Lung (tissue), 12 donors: Measurements from ENCODE around the gene FAM234A. TPM values are rescaled to one million over a fixed set of nuclear protein-coding genes. Genes with fewer than 3 reads are reported as not detected.

ENCODE experiments used
- ATAC-seq: fragments of 200-7000 bp; cut with Tn5 transposase; one replicate; pipeline ENCODE4 v1.9.1; 2020; ENCODE audit warnings: moderate number of reproducible peaks; ENCODE audit not compliant: insufficient read depth, low FRiP score
- DNase-seq, 3 donors: peaks; one replicate each; pipeline ENCODE4 v3.0.0-alpha.2; 2013 to 2017
- H3K27ac ChIP-seq, 2 donors: one replicate each; pipeline ENCODE4 v1.5.1; 2013; ENCODE audit warnings: mild to moderate bottlenecking in 2 of 2, moderate library complexity in 2 of 2, control low read depth in 1 of 2, inconsistent platforms in 1 of 2, low read depth in 1 of 2, low read length in 1 of 2
- H3K27me3 ChIP-seq, 3 donors: one replicate each; pipeline ENCODE4 v1.5.1; 2013; ENCODE audit warnings: low read length in 2 of 3; ENCODE audit not compliant: control insufficient read depth in 3 of 3, insufficient read depth in 3 of 3
- H3K36me3 ChIP-seq, 4 donors: one replicate each; pipeline ENCODE4 v1.5.1; 2013; ENCODE audit warnings: low read length in 4 of 4, mild to moderate bottlenecking in 1 of 4, moderate library complexity in 1 of 4; ENCODE audit not compliant: control insufficient read depth in 4 of 4, insufficient read depth in 4 of 4
- H3K4me1 ChIP-seq, 5 donors: one replicate each; pipeline ENCODE4 v1.5.1; 2013; ENCODE audit warnings: low read length in 5 of 5, mild to moderate bottlenecking in 2 of 5, moderate library complexity in 1 of 5; ENCODE audit not compliant: control insufficient read depth in 5 of 5, insufficient read depth in 5 of 5
- H3K4me3 ChIP-seq: one replicate; pipeline ENCODE4 v1.5.1; 2013; ENCODE audit warnings: mild to moderate bottlenecking, control low read depth, moderate library complexity
- H3K9ac ChIP-seq, 2 donors: one replicate each; pipeline ENCODE4 v1.5.1; 2013; ENCODE audit warnings: low read length in 2 of 2, control low read depth in 1 of 2; ENCODE audit not compliant: insufficient read depth in 1 of 2
- H3K9me3 ChIP-seq, 4 donors: one replicate each; pipeline ENCODE4 v1.5.1; 2013; ENCODE audit warnings: low read length in 3 of 4, mild to moderate bottlenecking in 1 of 4, moderate library complexity in 1 of 4; ENCODE audit not compliant: control insufficient read depth in 4 of 4, insufficient read depth in 3 of 4
- WGBS, 2 donors: extraction: QIAGEN DNeasy Blood & Tissue Kit; methylation state at CpG; one replicate each; pipeline ENCODE4 v1.1.7; 2013; 5-methylcytosine and 5-hydroxymethylcytosine counted together
- polyA plus RNA-seq, 2 donors: library from polyadenylated mRNA; stranded (reverse); fragments of 200-250 nt; gene quantifications; one replicate each; pipeline ENCODE4 v1.2.1, GENCODE V29; 2013
- total RNA-seq, 2 donors: library from RNA; depleted of rRNA in 1 of 2; stranded (reverse); fragments of >200 nt in 1 of 2; gene quantifications; one replicate each; pipeline ENCODE4 v1.2.1, GENCODE V29; 2014 to 2021
- TF ChIP-seq, protein P1 (sequence below): IDR thresholded peaks from 2 replicates; pipeline ENCODE4 v1.5.1; 2012; ENCODE audit warnings: mild to moderate bottlenecking; ENCODE audit errors: control extremely low read depth, extremely low read depth
- donor health status: control.
- donor health status: control.
- donor health status: Bipolar disorder and iron deficiency.
- donor health status: healthy.
- donor health status: DM: yes; HTN: yes; CAD: no.

Gene FAM234A
- total and polyA plus RNA-seq, 4 donors: 41.5 to 78.5 (median 59.7) TPM

DNA sequence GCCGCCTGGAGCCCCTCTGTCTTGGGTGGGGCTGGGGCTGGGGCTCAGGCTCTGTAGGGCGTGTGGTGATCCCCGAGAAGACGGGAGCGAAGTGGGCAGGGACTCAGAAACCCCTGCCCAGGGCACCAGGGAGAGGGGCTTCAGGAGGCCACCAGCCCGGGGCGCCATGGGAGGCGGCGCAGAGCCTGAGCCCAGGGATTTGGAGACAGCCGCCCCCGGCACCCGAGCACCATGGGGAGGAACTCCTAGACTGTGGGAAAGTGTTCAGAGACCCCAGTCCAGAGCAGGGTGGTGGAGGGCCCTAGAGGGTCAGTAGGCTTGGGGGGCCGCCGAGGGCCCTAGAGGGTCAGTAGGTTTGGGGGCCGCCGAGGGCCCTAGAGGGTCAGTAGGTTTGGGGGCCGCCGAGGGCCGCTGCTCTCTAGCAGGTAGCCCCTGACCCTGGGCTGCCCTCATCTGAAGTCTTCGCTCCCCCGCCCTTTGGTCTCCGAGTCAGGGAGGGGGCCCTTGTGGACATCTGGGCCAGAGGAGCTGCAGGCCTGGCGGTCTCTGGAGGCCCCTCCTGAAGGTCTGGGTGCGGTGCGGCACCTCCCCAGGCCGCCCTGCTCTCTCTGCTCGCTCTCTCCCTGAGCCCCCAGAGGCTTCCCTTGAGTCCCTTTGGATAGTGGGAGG is 46.5 kb downstream of the FAM234A start:
- peaks cover 4 to 16% (median 9%) of the 10 kb centered on the region in 3 donors for H3K27me3 ChIP-seq
- H3K9me3 ChIP-seq: no peaks in the 10 kb centered on the region
- ATAC-seq (no peak), DNase-seq (no peak)
- no peak overlapping the region for H3K4me3 ChIP-seq
- no peaks in the 10 kb centered on the region for H3K36me3 ChIP-seq
- no peak overlapping the region for H3K27ac ChIP-seq
- H3K4me1 ChIP-seq: peaks cover 0 to 15% (median 0%) of the 10 kb centered on the region in 5 donors
- no peak overlapping the region for H3K9ac ChIP-seq
- TF ChIP-seq, protein P1, sequence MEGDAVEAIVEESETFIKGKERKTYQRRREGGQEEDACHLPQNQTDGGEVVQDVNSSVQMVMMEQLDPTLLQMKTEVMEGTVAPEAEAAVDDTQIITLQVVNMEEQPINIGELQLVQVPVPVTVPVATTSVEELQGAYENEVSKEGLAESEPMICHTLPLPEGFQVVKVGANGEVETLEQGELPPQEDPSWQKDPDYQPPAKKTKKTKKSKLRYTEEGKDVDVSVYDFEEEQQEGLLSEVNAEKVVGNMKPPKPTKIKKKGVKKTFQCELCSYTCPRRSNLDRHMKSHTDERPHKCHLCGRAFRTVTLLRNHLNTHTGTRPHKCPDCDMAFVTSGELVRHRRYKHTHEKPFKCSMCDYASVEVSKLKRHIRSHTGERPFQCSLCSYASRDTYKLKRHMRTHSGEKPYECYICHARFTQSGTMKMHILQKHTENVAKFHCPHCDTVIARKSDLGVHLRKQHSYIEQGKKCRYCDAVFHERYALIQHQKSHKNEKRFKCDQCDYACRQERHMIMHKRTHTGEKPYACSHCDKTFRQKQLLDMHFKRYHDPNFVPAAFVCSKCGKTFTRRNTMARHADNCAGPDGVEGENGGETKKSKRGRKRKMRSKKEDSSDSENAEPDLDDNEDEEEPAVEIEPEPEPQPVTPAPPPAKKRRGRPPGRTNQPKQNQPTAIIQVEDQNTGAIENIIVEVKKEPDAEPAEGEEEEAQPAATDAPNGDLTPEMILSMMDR: no peak
- 41 to 54% methylated on average over 22 to 27 of the region's 27 CpGs for WGBS, 2 donors

DNA sequence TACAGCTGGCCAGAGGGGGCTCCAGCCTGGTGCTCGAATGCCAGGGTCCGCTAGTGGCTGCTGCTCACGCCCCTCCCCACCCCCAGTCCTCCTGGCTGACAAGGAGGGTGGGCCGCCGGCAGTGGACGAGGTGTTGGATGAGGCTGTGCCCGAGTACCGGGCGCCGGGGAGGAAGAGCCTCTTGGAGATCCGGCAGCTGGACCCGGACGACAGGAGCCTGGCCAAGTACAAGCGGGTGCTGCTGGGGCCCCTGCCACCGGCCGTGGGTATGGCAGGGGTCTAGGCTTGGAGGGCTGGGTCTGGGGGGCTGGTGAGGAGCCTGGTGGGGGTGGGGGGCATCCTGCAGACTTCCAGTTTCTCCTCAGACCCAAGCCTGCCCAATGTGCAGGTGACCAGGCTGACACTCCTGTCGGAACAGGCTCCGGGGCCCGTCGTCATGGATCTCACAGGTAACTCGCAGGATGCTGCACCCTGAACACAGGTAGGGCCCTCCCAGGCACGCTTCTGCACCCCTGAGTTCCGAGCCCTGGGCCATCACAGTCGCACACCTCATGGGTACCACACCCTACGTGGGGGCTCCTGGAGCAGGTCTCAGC is 47.1 kb downstream of the FAM234A start:
- H3K27ac ChIP-seq: no peak overlapping the region
- ATAC-seq (no peak), DNase-seq (no peak)
- 46 to 69% methylated on average over 24 to 25 of the region's 25 CpGs for WGBS, 2 donors
- H3K36me3 ChIP-seq: peaks cover 0 to 5% (median 0%) of the 10 kb centered on the region in 4 donors
- H3K27me3 ChIP-seq: peaks cover 4 to 16% (median 7%) of the 10 kb centered on the region in 3 donors
- peaks cover 0 to 9% (median 0%) of the 10 kb centered on the region in 5 donors for H3K4me1 ChIP-seq
- no peak overlapping the region for H3K4me3 ChIP-seq
- H3K9ac ChIP-seq: no peak overlapping the region
- TF ChIP-seq, protein P1: no peak
- H3K9me3 ChIP-seq: no peaks in the 10 kb centered on the region

DNA sequence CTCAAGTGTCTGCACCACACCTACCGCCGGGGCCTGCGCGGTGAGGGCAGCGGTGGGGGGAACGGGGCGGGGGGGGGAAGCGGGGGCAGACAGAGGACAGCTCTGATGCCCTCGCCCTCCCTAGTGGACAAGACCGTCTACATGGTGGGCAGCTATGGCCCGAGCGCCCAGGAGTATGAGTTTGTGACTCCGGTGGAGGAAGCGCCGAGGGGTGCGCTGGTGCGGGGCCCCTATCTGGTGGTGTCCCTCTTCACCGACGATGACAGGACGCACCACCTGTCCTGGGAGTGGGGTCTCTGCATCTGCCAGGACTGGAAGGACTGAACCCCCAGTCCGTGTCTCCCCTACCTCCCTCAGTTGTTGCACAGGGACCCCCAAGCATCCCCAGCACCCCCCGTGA is 47.9 kb downstream of the FAM234A start:
- 79 to 92% methylated on average over 22 of the region's 22 CpGs for WGBS, 2 donors
- DNase-seq: no peak
- H3K36me3 ChIP-seq: peaks cover 0 to 11% (median 0%) of the 10 kb centered on the region in 4 donors

More for the DNA sequence above, 47.9 kb downstream of the FAM234A start:
- Histone ChIP-seq H3K4me3 (no peak overlapping the region), H3K9ac (no peak overlapping the region), H3K27ac (no peak overlapping the region), H3K4me1 (peaks cover 0 to 9% (median 0%) of the 10 kb centered on the region in 5 donors), H3K27me3 (peaks cover 4 to 12% (median 7%) of the 10 kb centered on the region in 3 donors), H3K9me3 (no peaks in the 10 kb centered on the region)
- TF ChIP-seq, protein P1: no peak
- no peak for ATAC-seq
